IMR-90 (cell line): ENCODE results near the gene RFX3. TPM values are rescaled to one million over a fixed set of nuclear protein-coding genes. Genes with fewer than 3 reads are reported as not detected.

ENCODE experiments used
- ATAC-seq: fragments of 200-7000 bp; cut with Tn5 transposase; 2 replicates; pipeline ENCODE4 v1.9.1; 2020; ENCODE audit warnings: low read depth, mild to moderate bottlenecking, moderate library complexity
- BruUV-seq: library from RNA; stranded (reverse); fragments of 400-500 nt; replicated peaks from 2 replicates; lab custom pipeline; 2021; lab: Mats Ljungman, UMichigan
- CTCF ChIA-PET: fragments of 300-600 bp; formaldehyde crosslinking; extraction: SDS; loops from one replicate; lab custom pipeline; 2021; ENCODE audit warnings: antibody characterized with exemption; lab: Yijun Ruan, JAX
- POLR2A ChIA-PET: fragments of 300-600 bp; sonication (Branson Sonifier 250); formaldehyde crosslinking; loops from one replicate; lab custom pipeline; 2022; ENCODE audit warnings: antibody characterized with exemption; ENCODE audit not compliant: unreplicated experiment; lab: Charles Lee
- DNase-seq: peaks from one replicate; pipeline ENCODE4 v3.0.0; 2013
- H2AFZ ChIP-seq: replicated peaks from 2 replicates; pipeline ENCODE3; 2013; ENCODE audit warnings: low read length, mild to moderate bottlenecking; ENCODE audit not compliant: poor library complexity
- H2AK5ac ChIP-seq: 2 replicates; pipeline ENCODE4 v1.6.1; 2013; ENCODE audit warnings: low read depth, low read length, inconsistent platforms
- H2AK9ac ChIP-seq: replicated peaks from 2 replicates; pipeline ENCODE3; 2013; ENCODE audit warnings: mild to moderate bottlenecking, low read depth, low read length, moderate library complexity; ENCODE audit not compliant: poor library complexity
- H2BK120ac ChIP-seq: 2 replicates; pipeline ENCODE4 v1.6.1; 2013; ENCODE audit warnings: low read depth, low read length, inconsistent platforms
- H2BK15ac ChIP-seq: 3 replicates; pipeline ENCODE4 v1.6.1; 2013; ENCODE audit warnings: low read depth, low read length, inconsistent platforms
- H2BK20ac ChIP-seq: 2 replicates; pipeline ENCODE4 v1.6.1; 2013; ENCODE audit warnings: low read depth, mild to moderate bottlenecking, inconsistent platforms, low read length, moderate library complexity
- H2BK5ac ChIP-seq: 2 replicates; pipeline ENCODE4 v1.6.1; 2013; ENCODE audit warnings: mild to moderate bottlenecking, low read depth, low read length, inconsistent platforms; ENCODE audit not compliant: poor library complexity, severe bottlenecking
- H3K14ac ChIP-seq: replicated peaks from 2 replicates; pipeline ENCODE4 v1.6.1; 2013; ENCODE audit warnings: low read depth, low read length, inconsistent platforms
- H3K18ac ChIP-seq: 2 replicates; pipeline ENCODE4 v1.6.1; 2013; ENCODE audit warnings: low read depth, low read length, control low read depth
- H3K23ac ChIP-seq: 2 replicates; pipeline ENCODE4 v1.6.1; 2013; ENCODE audit warnings: low read depth, low read length, inconsistent platforms
- H3K27ac ChIP-seq: 2 replicates; pipeline ENCODE4 v1.5.1; 2013; ENCODE audit warnings: mild to moderate bottlenecking, control low read depth, low read length; ENCODE audit not compliant: insufficient read depth
- H3K27me3 ChIP-seq: 2 replicates; pipeline ENCODE4 v1.6.1; 2013; ENCODE audit warnings: low read length; ENCODE audit not compliant: control insufficient read depth, insufficient read depth
- H3K36me3 ChIP-seq: 2 replicates; pipeline ENCODE4 v1.6.1; 2013; ENCODE audit warnings: low read length, mixed read lengths; ENCODE audit not compliant: control insufficient read depth, insufficient read depth
- H3K4ac ChIP-seq: 2 replicates; pipeline ENCODE4 v1.6.1; 2013; ENCODE audit warnings: low read depth, low read length, inconsistent platforms
- H3K4me1 ChIP-seq: 2 replicates; pipeline ENCODE4 v1.6.1; 2013; ENCODE audit warnings: low read length, mixed read lengths; ENCODE audit not compliant: control insufficient read depth, insufficient read depth
- H3K4me2 ChIP-seq: 2 replicates; pipeline ENCODE4 v1.6.1; 2013; ENCODE audit warnings: low read depth, mild to moderate bottlenecking, control low read depth, low read length, moderate library complexity
- H3K4me3 ChIP-seq: 2 replicates; pipeline ENCODE4 v1.5.1; 2013; ENCODE audit warnings: low read depth, mild to moderate bottlenecking, control low read depth, low read length, moderate library complexity; ENCODE audit not compliant: insufficient read depth
- H3K56ac ChIP-seq: 2 replicates; pipeline ENCODE4 v1.6.1; 2013; ENCODE audit warnings: low read length, inconsistent platforms; ENCODE audit not compliant: insufficient read depth; ENCODE audit errors: extremely low read depth
- H3K79me1 ChIP-seq, 2 experiments: 2 replicates each; pipeline ENCODE4 v1.6.1; 2013; ENCODE audit warnings: low read length in 2 of 2, inconsistent platforms in 1 of 2, low read depth in 1 of 2
- H3K9ac ChIP-seq: 2 replicates; pipeline ENCODE4 v1.6.1; 2013; ENCODE audit warnings: low read depth, low read length, control low read depth
- H3K9me1 ChIP-seq: 2 replicates; pipeline ENCODE4 v1.6.1; 2013; ENCODE audit warnings: low read length, inconsistent platforms; ENCODE audit not compliant: insufficient read depth
- H3K9me3 ChIP-seq: 2 replicates; pipeline ENCODE4 v1.6.1; 2013; ENCODE audit warnings: low read length; ENCODE audit not compliant: control insufficient read depth, insufficient read depth
- H4K20me1 ChIP-seq: 2 replicates; pipeline ENCODE4 v1.6.1; 2013; ENCODE audit warnings: low read length, inconsistent platforms; ENCODE audit not compliant: insufficient read depth
- H4K5ac ChIP-seq: 2 replicates; pipeline ENCODE4 v1.6.1; 2013; ENCODE audit warnings: mild to moderate bottlenecking, low read depth, low read length, control low read depth
- H4K8ac ChIP-seq, 2 experiments: 2 replicates each; pipeline ENCODE4 v1.6.1; 2013; ENCODE audit warnings: low read depth in 2 of 2, low read length in 2 of 2, control low read depth in 1 of 2, inconsistent platforms in 1 of 2
- H4K91ac ChIP-seq: 2 replicates; pipeline ENCODE4 v1.6.1; 2013; ENCODE audit warnings: low read depth, low read length, inconsistent platforms; ENCODE audit not compliant: insufficient read depth
- BHLHE40 ChIP-seq: fragments of 150-350 bp; IDR thresholded peaks from 2 replicates; pipeline ENCODE4 v1.6.1; 2016; ENCODE audit warnings: mild to moderate bottlenecking, low read depth, low read length
- CEBPB ChIP-seq: IDR thresholded peaks from 2 replicates; pipeline ENCODE4 v1.6.1; 2012; ENCODE audit warnings: low read depth, low read length, improper control_type of control experiment
- CHD1 ChIP-seq: IDR thresholded peaks from 2 replicates; pipeline ENCODE4 v1.6.1; 2012; ENCODE audit warnings: low read depth, low read length, improper control_type of control experiment
- CTCF ChIP-seq: conservative IDR thresholded peaks from 2 replicates; pipeline ENCODE4 v1.5.1; 2012; ENCODE audit warnings: mild to moderate bottlenecking, low read depth, low read length, improper control_type of control experiment
- ELK1 ChIP-seq: fragments of 150-350 bp; IDR thresholded peaks from 2 replicates; pipeline ENCODE4 v1.6.1; 2016; ENCODE audit warnings: low read depth, mild to moderate bottlenecking, low read length, moderate library complexity, borderline replicate concordance
- FOS ChIP-seq: fragments of 150-350 bp; IDR thresholded peaks from 2 replicates; pipeline ENCODE4 v1.6.1; 2016; ENCODE audit warnings: low read depth, low read length
- MAFK ChIP-seq: IDR thresholded peaks from 2 replicates; pipeline ENCODE4 v1.6.1; 2012; ENCODE audit warnings: low read depth, low read length, improper control_type of control experiment
- MAZ ChIP-seq: IDR thresholded peaks from 2 replicates; pipeline ENCODE4 v1.6.1; 2012; ENCODE audit warnings: low read depth, mild to moderate bottlenecking, low read length, improper control_type of control experiment, moderate library complexity, borderline replicate concordance
- MXI1 ChIP-seq: IDR thresholded peaks from 2 replicates; pipeline ENCODE4 v1.6.1; 2012; ENCODE audit warnings: low read depth, mild to moderate bottlenecking, low read length, moderate library complexity, borderline replicate concordance
- NFE2L2 ChIP-seq: fragments of 150-350 bp; IDR thresholded peaks from 2 replicates; pipeline ENCODE4 v1.6.1; 2016; ENCODE audit warnings: low read depth, mild to moderate bottlenecking, low read length
- POLR2A ChIP-seq: IDR thresholded peaks from 2 replicates; pipeline ENCODE4 v1.6.1; 2012; ENCODE audit warnings: mild to moderate bottlenecking, low read depth, low read length
- RAD21 ChIP-seq: IDR thresholded peaks from 2 replicates; pipeline ENCODE4 v1.6.1; 2012; ENCODE audit warnings: low read length, improper control_type of control experiment
- RCOR1 ChIP-seq: IDR thresholded peaks from 2 replicates; pipeline ENCODE4 v1.6.1; 2012; ENCODE audit warnings: mild to moderate bottlenecking, low read length, improper control_type of control experiment; ENCODE audit not compliant: insufficient replicate concordance
- RFX5 ChIP-seq: IDR thresholded peaks from 2 replicates; pipeline ENCODE4 v1.8.0; 2012; ENCODE audit warnings: low read depth, mild to moderate bottlenecking, low read length, moderate library complexity
- SMC3 ChIP-seq: fragments of 150-350 bp; IDR thresholded peaks from 2 replicates; pipeline ENCODE4 v1.6.1; 2016; ENCODE audit warnings: low read depth, mild to moderate bottlenecking, antibody characterized with exemption, low read length, moderate library complexity
- WGBS, 2 experiments: methylation state at CpG; one replicate each; pipeline versions ENCODE4 v1.1.5 to v1.1.7; 2013; ENCODE audit warnings: missing lambda C conversion rate in 2 of 2; ENCODE audit not compliant: insufficient read length in 1 of 2; ENCODE audit errors: extremely low coverage in 2 of 2; 5-methylcytosine and 5-hydroxymethylcytosine counted together
- dilution Hi-C: fragments of 300-500 bp; cut with HindIII; formaldehyde crosslinking; loops from one replicate; pipeline ENCODE4 v1.14.3; 2018; ENCODE audit warnings: low sequenced_read_pairs; ENCODE audit not compliant: unreplicated experiment
- in situ Hi-C: fragments of 300-500 bp; cut with MboI; formaldehyde crosslinking; loops from 3 replicates; pipeline ENCODE4 v1.14.3; 2019; ENCODE audit warnings: low sequenced_read_pairs, inconsistent platforms, mixed read lengths
- intact Hi-C: fragments of 100-400 bp; cut with micrococcal nuclease; formaldehyde crosslinking; loops from 2 replicates; pipeline ENCODE4 v1.10.0; 2022
- polyA plus RNA-seq, 3 experiments: library from polyadenylated mRNA; depleted of rRNA; stranded (reverse); fragments of >200 nt; gene quantifications; 2 replicates each; pipeline ENCODE4 v1.2.3, GENCODE V29; 2012; ENCODE audit warnings: low replicate concordance in 1 of 3
- total RNA-seq: library from RNA; depleted of rRNA; stranded (reverse); fragments of >200 nt; gene quantifications from 2 replicates; pipeline ENCODE4 v1.2.3, GENCODE V29; 2012
- TF ChIP-seq, protein P1 (sequence below): fragments of 150-350 bp; IDR thresholded peaks from 2 replicates; pipeline ENCODE4 v1.6.1; 2017; ENCODE audit warnings: mild to moderate bottlenecking, antibody characterized with exemption, low read length, low read depth

RFX3 gene
- total and polyA plus RNA-seq, 2 of the 4 experiments (the other 2 are of a cell fraction), result 1.7 to 2.7 TPM

GRCh38 chr9:3541206-3541605 lies 15.4 kb upstream of the RFX3 start:
- no peaks in the 10 kb centered on the region for H3K9me1 ChIP-seq
- ChIA-PET CTCF (interaction anchor here (1.5 kb wide), 1 partner anchor 10 kb away, joined by 5 read pairs; no protein-coding TSS in a partner anchor), POLR2A (no interaction called here)
- no peak overlapping the region for H2AFZ ChIP-seq
- H3K36me3 ChIP-seq, result no peaks in the 10 kb centered on the region
- H4K20me1 ChIP-seq, result no peaks in the 10 kb centered on the region
- no peak overlapping the region for H3K4ac ChIP-seq
- no peak overlapping the region for H3K4me2 ChIP-seq
- in situ Hi-C loops (loop anchor here (25.0 kb wide), 1 partner anchor 679 kb away; no protein-coding TSS in a partner anchor), dilution Hi-C loops (no loop called here), intact Hi-C loops (loop anchor here (5.0 to 10.0 kb wide), 2 partner anchors 64 to 91 kb away; no protein-coding TSS in a partner anchor)
- no peak overlapping the region for H2BK20ac ChIP-seq
- DNase-seq (no peak), ATAC-seq (no peak)
- H2AK9ac ChIP-seq, result no peak overlapping the region
- H3K4me3 ChIP-seq, result no peak overlapping the region
- no peak overlapping the region for H4K8ac ChIP-seq
- no peak overlapping the region for H3K27ac ChIP-seq
- no TSS peak for BruUV-seq
- no peak overlapping the region for H4K5ac ChIP-seq
- H3K4me1 ChIP-seq, result no peaks in the 10 kb centered on the region
- H3K23ac ChIP-seq, result no peak overlapping the region
- H2BK120ac ChIP-seq, result no peak overlapping the region
- H2BK5ac ChIP-seq, result no peak overlapping the region
- H2AK5ac ChIP-seq, result no peak overlapping the region
- H3K18ac ChIP-seq, result no peak overlapping the region
- no peak overlapping the region for H2BK15ac ChIP-seq
- 60% methylated on average over 1 of the region's 1 CpG; no CpG with 5 or more reads in 1 of the 2 experiments for WGBS, 2 experiments
- no peaks in the 10 kb centered on the region for H3K27me3 ChIP-seq
- no peak overlapping the region for H3K56ac ChIP-seq
- H3K9ac ChIP-seq, result no peak overlapping the region
- H3K79me1 ChIP-seq, result no peaks in the 10 kb centered on the region
- no peak overlapping the region for H4K91ac ChIP-seq
- H3K14ac ChIP-seq, result no peak overlapping the region
- no peaks in the 10 kb centered on the region for H3K9me3 ChIP-seq
- TF ChIP-seq MAZ, result no peak
- TF ChIP-seq BHLHE40, result no peak
- TF ChIP-seq MXI1, result no peak
- TF ChIP-seq NFE2L2, result no peak
- no peak for TF ChIP-seq MAFK
- TF ChIP-seq POLR2A, result no peak
- TF ChIP-seq ELK1, result no peak
- TF ChIP-seq CHD1, result no peak
- TF ChIP-seq, protein P1, sequence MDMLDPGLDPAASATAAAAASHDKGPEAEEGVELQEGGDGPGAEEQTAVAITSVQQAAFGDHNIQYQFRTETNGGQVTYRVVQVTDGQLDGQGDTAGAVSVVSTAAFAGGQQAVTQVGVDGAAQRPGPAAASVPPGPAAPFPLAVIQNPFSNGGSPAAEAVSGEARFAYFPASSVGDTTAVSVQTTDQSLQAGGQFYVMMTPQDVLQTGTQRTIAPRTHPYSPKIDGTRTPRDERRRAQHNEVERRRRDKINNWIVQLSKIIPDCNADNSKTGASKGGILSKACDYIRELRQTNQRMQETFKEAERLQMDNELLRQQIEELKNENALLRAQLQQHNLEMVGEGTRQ, result no peak
- no peak for TF ChIP-seq SMC3
- no peak for TF ChIP-seq FOS
- no peak for TF ChIP-seq RAD21
- no peak for TF ChIP-seq RCOR1
- no peak for TF ChIP-seq RFX5
- TF ChIP-seq CTCF, result no peak
- TF ChIP-seq CEBPB, result no peak
